Right lobe of liver (tissue), 4 donors: ENCODE measurements around the gene SLC39A11.

Experiments used
- POLR2A ChIP-seq: fragments of 450-650 bp; IDR thresholded peaks from one replicate; pipeline ENCODE4 v1.6.1; 2017; ENCODE audit warnings: antibody characterized with exemption, mild to moderate bottlenecking
- TF ChIP-seq, protein P1 (sequence below), 4 donors: fragments of 200-600 bp in 3 of 4; fragments of 450-650 bp in 1 of 4; IDR thresholded peaks; one replicate each; pipeline versions ENCODE4 v1.5.1 to v1.8.0; 2016 to 2022; ENCODE audit warnings: antibody characterized with exemption in 4 of 4, mild to moderate bottlenecking in 2 of 4
- donor health status: DM: no; HTN: no; CAD: no.
- donor health status: DM: no; HTN: no; CAD: no.
- donor health status: DM: no; HTN: yes; CAD: no.

DNA sequence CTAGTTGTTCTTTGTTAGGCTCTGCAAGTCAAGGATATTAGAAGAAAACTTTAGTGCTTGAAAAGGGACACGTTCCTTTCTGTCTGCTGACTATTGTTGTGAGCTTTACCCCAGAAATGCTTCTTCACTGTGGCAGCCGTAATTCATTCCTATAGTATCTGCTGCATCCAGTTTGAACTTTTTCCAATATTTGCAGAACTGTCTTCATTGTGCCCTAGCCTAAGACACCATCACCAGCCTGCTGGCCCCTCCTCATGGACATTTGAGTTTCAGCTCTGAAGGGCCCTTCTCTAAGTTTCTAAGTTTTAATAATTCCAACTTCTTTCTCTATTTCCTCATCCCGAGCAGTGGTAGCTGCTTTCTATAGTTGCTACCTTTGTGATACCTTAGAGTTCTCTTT, 91.7 kb downstream of the SLC39A11 start:
- TF ChIP-seq, protein P1, sequence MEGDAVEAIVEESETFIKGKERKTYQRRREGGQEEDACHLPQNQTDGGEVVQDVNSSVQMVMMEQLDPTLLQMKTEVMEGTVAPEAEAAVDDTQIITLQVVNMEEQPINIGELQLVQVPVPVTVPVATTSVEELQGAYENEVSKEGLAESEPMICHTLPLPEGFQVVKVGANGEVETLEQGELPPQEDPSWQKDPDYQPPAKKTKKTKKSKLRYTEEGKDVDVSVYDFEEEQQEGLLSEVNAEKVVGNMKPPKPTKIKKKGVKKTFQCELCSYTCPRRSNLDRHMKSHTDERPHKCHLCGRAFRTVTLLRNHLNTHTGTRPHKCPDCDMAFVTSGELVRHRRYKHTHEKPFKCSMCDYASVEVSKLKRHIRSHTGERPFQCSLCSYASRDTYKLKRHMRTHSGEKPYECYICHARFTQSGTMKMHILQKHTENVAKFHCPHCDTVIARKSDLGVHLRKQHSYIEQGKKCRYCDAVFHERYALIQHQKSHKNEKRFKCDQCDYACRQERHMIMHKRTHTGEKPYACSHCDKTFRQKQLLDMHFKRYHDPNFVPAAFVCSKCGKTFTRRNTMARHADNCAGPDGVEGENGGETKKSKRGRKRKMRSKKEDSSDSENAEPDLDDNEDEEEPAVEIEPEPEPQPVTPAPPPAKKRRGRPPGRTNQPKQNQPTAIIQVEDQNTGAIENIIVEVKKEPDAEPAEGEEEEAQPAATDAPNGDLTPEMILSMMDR (IDR thresholded peaks at IDR 0.05): no peak
- TF ChIP-seq POLR2A: no peak
